OCI-LY7 (cell line): ENCODE measurements around the gene TSPAN9. TPM values are rescaled to one million over a fixed set of nuclear protein-coding genes. Genes with fewer than 3 reads are reported as not detected.

ENCODE experiments used
- BruUV-seq: library from RNA; stranded (reverse); fragments of 400-500 nt; replicated peaks from 2 replicates; lab custom pipeline; 2021; lab: Mats Ljungman, UMichigan
- CTCF ChIA-PET: fragments of 300-600 bp; sonication (Branson Sonifier 250); formaldehyde crosslinking; loops from one replicate; lab custom pipeline; 2022; ENCODE audit warnings: antibody characterized with exemption; ENCODE audit not compliant: unreplicated experiment; lab: Charles Lee
- POLR2A ChIA-PET: fragments of 300-600 bp; sonication (Branson Sonifier 250); formaldehyde crosslinking; loops from one replicate; lab custom pipeline; 2022; ENCODE audit warnings: antibody characterized with exemption; lab: Charles Lee
- DNase-seq: peaks from one replicate; pipeline ENCODE4 v3.0.0-alpha.2; 2015; ENCODE audit warnings: low spot score
- H2AFZ ChIP-seq: fragments of 200-600 bp; sonication (generic), shearing (Covaris generic); 2 replicates; pipeline ENCODE4 v1.6.1; 2014; ENCODE audit warnings: mild to moderate bottlenecking, antibody characterized with exemption, low read length, moderate library complexity
- H3K27ac ChIP-seq: fragments of 200-600 bp; sonication (generic); 2 replicates; pipeline ENCODE4 v1.5.1; 2014; ENCODE audit warnings: mixed run types, low read depth, mild to moderate bottlenecking, moderate library complexity, low read length, inconsistent platforms; ENCODE audit not compliant: poor library complexity, severe bottlenecking
- H3K36me3 ChIP-seq: fragments of 200-600 bp; sonication (generic); 2 replicates; pipeline ENCODE4 v1.6.1; 2014; ENCODE audit warnings: mild to moderate bottlenecking, antibody characterized with exemption, low read length, moderate library complexity, mixed read lengths; ENCODE audit not compliant: insufficient read depth
- H3K4me1 ChIP-seq: fragments of 200-600 bp; sonication (generic); 2 replicates; pipeline ENCODE4 v1.5.1; 2014; ENCODE audit warnings: mild to moderate bottlenecking, low read length; ENCODE audit not compliant: insufficient read depth, poor library complexity, severe bottlenecking
- H3K4me2 ChIP-seq: fragments of 200-600 bp; sonication (generic); 2 replicates; pipeline ENCODE4 v1.6.1; 2014; ENCODE audit warnings: mild to moderate bottlenecking, low read length
- H3K4me3 ChIP-seq: fragments of 200-600 bp; sonication (generic); 2 replicates; pipeline ENCODE4 v1.5.1; 2014; ENCODE audit warnings: mild to moderate bottlenecking, low read depth, low read length; ENCODE audit not compliant: poor library complexity, severe bottlenecking
- H3K79me2 ChIP-seq: fragments of 200-600 bp; sonication (generic); 2 replicates; pipeline ENCODE4 v1.6.1; 2016; ENCODE audit warnings: low read depth, mild to moderate bottlenecking, low read length, moderate library complexity, mixed read lengths; ENCODE audit not compliant: insufficient read depth
- H3K9me2 ChIP-seq: fragments of 200-600 bp; sonication (generic); 2 replicates; pipeline ENCODE4 v1.6.1; 2016; ENCODE audit warnings: mild to moderate bottlenecking, low read length, mixed read lengths; ENCODE audit not compliant: insufficient read depth
- H3K9me3 ChIP-seq: fragments of 200-600 bp; sonication (generic); 2 replicates; pipeline ENCODE4 v1.6.1; 2014; ENCODE audit warnings: mild to moderate bottlenecking, mixed run types, low read length, mixed read lengths
- H4K20me1 ChIP-seq: fragments of 200-600 bp; sonication (generic); 2 replicates; pipeline ENCODE4 v1.6.1; 2014; ENCODE audit warnings: mild to moderate bottlenecking, antibody characterized with exemption, low read length, moderate library complexity, mixed read lengths; ENCODE audit not compliant: insufficient read depth
- EZH2phosphoT487 ChIP-seq: fragments of 200-600 bp; sonication (generic); IDR thresholded peaks from 2 replicates; pipeline ENCODE4 v1.6.1; 2018; ENCODE audit warnings: low read depth, borderline replicate concordance, mild to moderate bottlenecking, mixed run types, antibody characterized with exemption, low read length, moderate library complexity, mixed read lengths
- intact Hi-C: fragments of 100-400 bp; cut with micrococcal nuclease; formaldehyde crosslinking; loops from one replicate; pipeline ENCODE4 v1.10.0; 2022; ENCODE audit not compliant: unreplicated experiment
- total RNA-seq, 2 experiments: library from RNA; depleted of rRNA in 1 of 2; stranded (reverse); fragments of >200 nt in 1 of 2; shearing (Covaris generic) in 1 of 2; gene quantifications; 2 replicates each; pipeline ENCODE4 v1.2.3, GENCODE V29; 2014 to 2022
- TF ChIP-seq, protein P1 (sequence below): fragments of 200-600 bp; sonication (generic); conservative IDR thresholded peaks from 2 replicates; pipeline ENCODE4 v1.5.1; 2014; ENCODE audit warnings: mild to moderate bottlenecking, antibody characterized with exemption, low read length, moderate library complexity, mixed read lengths

Gene TSPAN9
- total RNA-seq, 2 experiments from 2014 or later, result 0.50 to 0.74 TPM

DNA sequence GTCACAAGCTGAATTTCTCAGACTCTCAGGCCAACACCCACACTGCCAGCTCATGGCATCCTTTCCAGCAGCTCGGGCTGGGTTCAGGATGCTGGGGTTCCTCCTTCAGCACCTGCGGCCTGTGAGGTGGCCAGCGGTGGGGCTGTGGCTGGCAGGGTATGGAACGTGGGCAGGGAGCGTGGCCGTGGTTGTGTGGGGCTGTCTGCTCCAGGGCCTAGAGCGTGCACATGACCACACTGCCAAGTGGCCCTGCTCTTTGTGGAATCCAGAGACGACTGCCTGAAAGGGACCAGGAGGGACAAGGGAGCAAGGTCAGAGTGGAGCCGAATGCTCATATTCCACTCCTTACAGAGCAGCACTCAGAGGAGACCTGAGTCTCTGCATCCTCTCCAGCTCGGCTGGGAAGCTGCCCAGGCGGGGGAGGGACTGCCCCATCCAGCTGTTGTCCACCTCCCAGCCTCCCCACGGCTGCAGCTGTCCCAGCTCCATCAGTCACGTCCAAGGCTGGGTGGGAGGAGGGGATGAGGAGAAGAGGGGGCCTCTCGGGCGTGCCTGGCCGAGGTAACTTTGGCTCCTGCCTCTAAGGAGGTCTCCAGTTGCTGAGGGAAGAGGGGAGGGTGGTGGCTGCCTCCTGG, 71.3 kb downstream of the TSPAN9 start:
- Histone ChIP-seq H2AFZ (no peak overlapping the region), H3K4me3 (no peak overlapping the region), H3K27ac (no peak overlapping the region), H3K79me2 (no peaks in the 10 kb centered on the region), H3K36me3 (no peaks in the 10 kb centered on the region), H3K4me2 (no peak overlapping the region), H3K4me1 (no peaks in the 10 kb centered on the region), H3K9me3 (no peaks in the 10 kb centered on the region), H3K9me2 (no peaks in the 10 kb centered on the region), H4K20me1 (no peaks in the 10 kb centered on the region)
- POLR2A ChIA-PET, result no interaction called here
- no peak for DNase-seq
- TF ChIP-seq EZH2phosphoT487, result no peak
- TF ChIP-seq, protein P1, sequence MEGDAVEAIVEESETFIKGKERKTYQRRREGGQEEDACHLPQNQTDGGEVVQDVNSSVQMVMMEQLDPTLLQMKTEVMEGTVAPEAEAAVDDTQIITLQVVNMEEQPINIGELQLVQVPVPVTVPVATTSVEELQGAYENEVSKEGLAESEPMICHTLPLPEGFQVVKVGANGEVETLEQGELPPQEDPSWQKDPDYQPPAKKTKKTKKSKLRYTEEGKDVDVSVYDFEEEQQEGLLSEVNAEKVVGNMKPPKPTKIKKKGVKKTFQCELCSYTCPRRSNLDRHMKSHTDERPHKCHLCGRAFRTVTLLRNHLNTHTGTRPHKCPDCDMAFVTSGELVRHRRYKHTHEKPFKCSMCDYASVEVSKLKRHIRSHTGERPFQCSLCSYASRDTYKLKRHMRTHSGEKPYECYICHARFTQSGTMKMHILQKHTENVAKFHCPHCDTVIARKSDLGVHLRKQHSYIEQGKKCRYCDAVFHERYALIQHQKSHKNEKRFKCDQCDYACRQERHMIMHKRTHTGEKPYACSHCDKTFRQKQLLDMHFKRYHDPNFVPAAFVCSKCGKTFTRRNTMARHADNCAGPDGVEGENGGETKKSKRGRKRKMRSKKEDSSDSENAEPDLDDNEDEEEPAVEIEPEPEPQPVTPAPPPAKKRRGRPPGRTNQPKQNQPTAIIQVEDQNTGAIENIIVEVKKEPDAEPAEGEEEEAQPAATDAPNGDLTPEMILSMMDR, result no peak
- BruUV-seq, result no TSS peak
- intact Hi-C loops, result no loop called here
- CTCF ChIA-PET, result no interaction called here

DNA sequence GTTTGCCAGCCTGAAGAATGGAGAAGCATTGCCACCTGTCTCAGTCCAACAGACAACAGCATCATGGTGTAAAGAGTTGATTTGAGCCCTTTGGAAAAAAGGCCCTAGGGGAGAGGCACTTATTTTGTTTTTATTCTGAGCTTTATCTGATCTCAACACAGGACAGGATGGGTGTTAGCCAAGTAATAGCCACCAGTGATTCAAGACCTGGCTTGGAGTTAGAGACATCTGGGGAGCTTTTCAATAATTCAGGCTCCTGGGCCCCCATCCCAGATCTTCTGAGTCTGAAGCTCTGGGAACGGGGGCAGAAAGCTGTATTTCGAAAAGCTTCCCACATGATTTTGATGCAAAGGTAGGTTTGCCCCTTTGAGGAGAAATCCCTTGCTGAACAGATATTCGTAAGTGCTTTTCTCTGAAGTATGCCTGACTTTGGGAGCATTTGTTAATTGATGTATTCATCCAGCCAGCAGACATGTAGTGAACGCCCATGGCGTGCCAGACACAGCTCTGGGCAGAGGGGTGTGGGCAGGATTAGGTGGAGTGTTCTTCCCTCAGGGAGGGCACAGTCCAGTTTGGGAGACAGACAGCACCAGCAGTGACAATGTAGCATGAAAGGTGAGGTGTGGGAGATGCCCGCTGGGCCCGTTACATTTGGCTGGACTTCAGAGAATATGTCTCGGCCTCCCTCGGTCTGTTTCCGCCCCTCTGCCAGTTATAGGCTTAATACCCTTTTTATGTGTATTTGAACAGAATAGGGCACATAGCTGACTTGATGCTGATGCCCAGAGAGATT, 72.5 kb downstream of the TSPAN9 start:
- TF ChIP-seq EZH2phosphoT487, result no peak
- TF ChIP-seq, protein P1, result no peak

DNA sequence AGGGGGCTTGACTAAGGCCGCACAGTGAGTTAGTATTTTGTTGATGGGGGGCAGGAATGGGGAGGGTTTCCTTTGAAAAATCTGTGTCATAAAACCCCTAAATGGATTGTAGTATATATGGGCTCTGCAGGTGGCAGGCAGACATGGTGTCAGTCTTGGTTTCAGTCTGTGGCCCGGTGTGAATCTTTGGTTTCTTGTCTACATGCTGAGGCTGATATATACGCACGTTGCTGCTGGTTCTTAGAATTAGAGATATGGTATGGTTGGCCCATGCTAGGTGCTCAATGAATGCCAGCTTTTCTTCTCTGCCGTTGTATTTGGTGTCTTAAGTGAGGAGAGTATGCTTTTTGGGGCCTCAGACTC, 73.1 kb downstream of the TSPAN9 start:
- TF ChIP-seq EZH2phosphoT487, result no peak
- TF ChIP-seq, protein P1, result no peak
- CTCF ChIA-PET, result no interaction called here
- H3K9me3 ChIP-seq, result no peaks in the 10 kb centered on the region

More for the DNA sequence above, 72.5 kb downstream of the TSPAN9 start:
- Histone ChIP-seq H3K4me3 (no peak overlapping the region), H3K79me2 (no peaks in the 10 kb centered on the region), H4K20me1 (no peaks in the 10 kb centered on the region), H3K9me2 (no peaks in the 10 kb centered on the region), H3K9me3 (no peaks in the 10 kb centered on the region), H3K27ac (no peak overlapping the region), H3K36me3 (no peaks in the 10 kb centered on the region), H2AFZ (no peak overlapping the region), H3K4me1 (no peaks in the 10 kb centered on the region), H3K4me2 (no peak overlapping the region)
- BruUV-seq, result no TSS peak
- no peak for DNase-seq
- ChIA-PET CTCF (no interaction called here), POLR2A (no interaction called here)
- intact Hi-C loops, result no loop called here

More for the DNA sequence above, 73.1 kb downstream of the TSPAN9 start:
- no peak for DNase-seq
- POLR2A ChIA-PET, result no interaction called here
- Histone ChIP-seq H3K4me3 (no peak overlapping the region), H2AFZ (no peak overlapping the region), H3K9me2 (no peaks in the 10 kb centered on the region), H3K4me1 (no peaks in the 10 kb centered on the region), H3K27ac (no peak overlapping the region), H4K20me1 (no peaks in the 10 kb centered on the region), H3K4me2 (no peak overlapping the region), H3K36me3 (no peaks in the 10 kb centered on the region), H3K79me2 (no peaks in the 10 kb centered on the region)
- intact Hi-C loops, result no loop called here
- no TSS peak for BruUV-seq
